Right kidney (tissue), 1 donor: ENCODE data around the gene JADE1.

Source experiments
- DNase-seq: peaks from one replicate; pipeline ENCODE4 v3.0.0-alpha.2; 2016

The JADE1 gene

GRCh38 chr4:128803783-128804182, 5.7 kb upstream of the JADE1 start:
- no peak for DNase-seq

DNA sequence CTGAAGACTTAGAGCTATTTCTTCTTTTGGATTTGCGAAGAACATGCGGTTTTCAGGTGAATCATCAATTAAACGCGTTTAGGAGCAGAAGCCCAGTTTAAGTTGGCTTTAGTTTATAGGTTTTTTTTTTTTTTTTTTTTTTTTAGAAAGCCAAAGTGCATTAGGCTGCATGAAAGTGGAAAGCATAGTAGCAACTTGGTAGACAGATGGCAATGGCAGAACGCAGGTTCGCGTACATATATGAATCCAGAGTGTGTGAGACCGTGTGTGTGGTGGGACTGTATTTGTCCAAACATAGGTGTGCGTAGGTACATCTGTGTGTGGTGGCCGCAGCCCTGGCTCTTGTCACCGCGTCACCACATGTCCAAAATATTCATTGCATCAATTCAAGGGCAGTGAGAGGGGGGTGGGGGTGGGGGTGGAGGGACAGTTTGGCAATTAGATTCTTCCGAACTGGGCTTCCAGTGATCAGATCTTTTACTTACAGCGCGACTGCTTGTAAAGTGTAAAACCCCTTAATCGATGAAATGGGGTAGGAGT, 901 bp downstream of the JADE1 start:
- DNase-seq = no peak

DNA sequence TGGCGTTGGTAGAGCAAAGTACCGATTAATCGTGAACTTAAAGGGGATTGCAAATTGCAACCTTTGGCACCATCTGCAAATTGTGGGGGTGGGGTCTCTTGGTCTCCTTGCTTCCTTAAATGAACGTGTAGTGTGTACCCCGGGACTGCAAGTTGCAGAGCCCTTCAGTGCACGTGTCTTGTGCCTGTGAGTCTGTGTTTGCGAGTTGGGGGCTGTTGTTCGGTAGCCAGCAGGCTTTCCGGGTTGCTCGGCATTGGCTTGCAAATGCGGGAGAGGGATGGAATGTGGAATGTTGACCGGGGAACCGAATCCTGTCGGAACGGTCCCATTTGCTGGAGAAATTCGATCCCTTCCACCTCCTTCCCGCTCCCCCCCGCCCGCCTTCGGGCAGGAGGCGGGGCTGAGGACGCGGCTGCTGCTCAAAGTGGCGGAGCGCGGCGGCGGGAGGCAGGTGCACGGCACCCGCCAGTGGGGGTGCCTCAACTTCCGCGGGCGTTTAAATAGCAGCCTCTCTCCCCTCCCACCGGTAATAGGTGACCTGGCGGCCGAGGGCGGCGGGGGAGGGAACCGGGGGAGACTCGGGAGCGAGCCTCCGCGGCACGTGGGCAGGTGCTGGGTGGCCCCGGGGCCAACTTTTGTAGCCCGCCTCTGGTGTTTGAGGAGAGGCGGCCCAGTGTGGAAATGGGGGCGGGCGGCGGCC, 1.5 kb downstream of the JADE1 start:
- DNase-seq = peak; percentile 93

GRCh38 chr4:128811571-128812441, 2.3 kb downstream of the JADE1 start:
- DNase-seq = peak; percentile 89

DNA sequence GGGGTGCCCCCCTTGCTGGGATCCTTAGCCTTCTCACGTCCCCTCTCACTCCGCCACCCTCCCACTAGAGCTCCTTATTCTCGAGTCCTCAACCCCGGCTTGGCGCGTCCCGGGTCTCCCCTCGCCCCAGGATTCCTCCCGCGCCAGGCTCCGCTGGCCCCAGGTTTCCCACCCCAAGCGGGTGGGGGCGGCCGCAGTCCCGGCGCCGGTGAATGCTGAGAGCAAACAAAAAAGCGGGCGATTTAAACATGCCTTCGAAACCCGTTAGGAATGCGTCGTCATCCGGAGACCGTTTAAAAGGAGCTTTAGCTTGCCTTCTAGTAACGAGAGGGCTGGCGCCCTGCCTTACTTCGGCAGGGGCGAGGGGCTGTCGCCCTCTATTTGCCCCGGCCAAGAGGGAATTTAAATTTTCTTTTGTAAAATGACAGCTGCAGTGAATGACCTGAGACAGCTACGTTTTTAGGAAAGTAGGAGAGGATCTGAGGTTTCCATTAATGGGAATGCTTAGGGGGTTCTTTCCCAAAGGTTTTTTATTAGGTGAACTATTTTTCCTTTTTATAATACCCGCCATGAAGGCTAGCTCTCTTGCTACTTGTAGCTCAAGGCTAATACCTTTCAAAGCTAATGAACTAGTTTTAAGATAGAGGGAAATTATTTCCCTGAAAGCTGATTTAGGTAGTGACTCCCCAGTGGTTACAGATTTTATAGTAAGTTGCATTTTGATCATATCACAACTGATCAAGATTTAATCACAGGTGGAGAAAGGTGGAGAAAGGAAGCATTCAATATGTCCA, 3.1 kb downstream of the JADE1 start:
- peak; percentile 89 for DNase-seq

GRCh38 chr4:128813965-128814364, 4.5 kb downstream of the JADE1 start:
- DNase-seq = no peak

DNA sequence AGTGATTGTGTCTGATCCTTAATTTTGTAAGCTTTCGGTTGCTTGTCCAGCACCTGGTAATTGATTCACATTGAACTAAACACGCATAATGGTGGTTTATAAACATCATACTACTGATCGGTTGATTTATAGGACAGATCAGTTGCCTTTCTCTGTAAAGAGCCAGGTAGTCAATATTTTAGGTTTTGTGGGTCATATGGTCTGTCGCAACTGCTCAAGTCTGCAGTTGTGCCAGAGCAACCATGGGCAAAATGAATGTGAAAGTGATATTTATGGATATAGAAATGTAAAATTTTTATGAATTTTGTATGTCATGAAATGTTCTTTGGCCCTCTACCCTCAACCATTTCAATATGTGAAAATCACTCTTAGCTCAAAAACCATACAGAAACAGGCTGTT, 8.9 kb downstream of the JADE1 start:
- DNase-seq = no peak

- no peak for DNase-seq
These were observed 9.7 kb downstream of the JADE1 start for GRCh38 chr4:128819082-128819742.

GRCh38 chr4:128820671-128821070, 11.2 kb downstream of the JADE1 start:
- no peak for DNase-seq

DNA sequence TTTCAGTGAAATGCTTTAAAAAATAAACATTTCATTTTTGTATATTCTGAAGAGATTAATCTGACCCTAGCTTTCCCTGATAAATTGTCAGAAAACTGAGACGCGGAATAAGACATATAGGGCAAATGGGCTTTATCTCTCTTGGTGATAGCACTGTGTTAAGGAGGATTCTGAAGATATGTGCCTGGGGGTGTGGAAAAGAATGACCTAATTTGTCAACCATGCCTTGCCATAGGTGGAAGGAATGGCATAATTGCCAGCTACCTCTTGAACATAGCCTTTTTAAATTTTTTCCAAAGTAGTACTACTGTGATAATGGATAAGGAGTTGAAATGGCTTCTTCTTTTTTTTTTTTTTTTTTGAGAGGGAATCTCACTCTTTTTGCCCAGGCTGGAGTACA, 11.7 kb downstream of the JADE1 start:
- DNase-seq = no peak

DNA sequence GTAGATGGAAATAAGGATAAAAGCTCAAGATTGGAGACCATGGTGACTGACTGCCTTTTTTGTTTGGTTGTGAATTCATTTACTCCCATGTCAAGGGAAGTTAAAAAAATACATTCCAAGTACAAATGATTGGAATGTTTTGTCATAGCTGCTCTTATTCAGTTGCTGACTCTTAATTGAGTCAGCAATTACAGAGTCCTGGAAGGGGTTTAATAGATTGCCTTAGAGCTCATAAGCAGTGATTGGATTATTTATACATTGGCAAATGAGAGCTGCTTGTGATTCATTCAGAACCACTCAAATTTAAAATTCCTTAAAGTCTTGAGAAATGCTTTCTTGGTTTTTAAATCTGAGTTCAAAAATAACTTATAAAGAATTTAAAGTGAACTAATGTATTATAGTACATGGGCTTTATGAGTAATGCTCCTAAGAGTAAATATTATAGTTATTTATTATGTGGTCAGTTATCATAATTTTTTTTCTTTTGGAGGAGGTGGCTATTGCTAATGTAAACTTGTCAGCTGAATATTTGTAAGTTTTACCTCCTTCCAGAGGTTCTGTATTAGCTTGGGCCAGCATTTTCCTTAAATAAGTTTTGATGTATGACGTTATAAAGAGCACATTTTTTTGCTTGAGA, 13.6 kb downstream of the JADE1 start:
- DNase-seq = no peak

DNA sequence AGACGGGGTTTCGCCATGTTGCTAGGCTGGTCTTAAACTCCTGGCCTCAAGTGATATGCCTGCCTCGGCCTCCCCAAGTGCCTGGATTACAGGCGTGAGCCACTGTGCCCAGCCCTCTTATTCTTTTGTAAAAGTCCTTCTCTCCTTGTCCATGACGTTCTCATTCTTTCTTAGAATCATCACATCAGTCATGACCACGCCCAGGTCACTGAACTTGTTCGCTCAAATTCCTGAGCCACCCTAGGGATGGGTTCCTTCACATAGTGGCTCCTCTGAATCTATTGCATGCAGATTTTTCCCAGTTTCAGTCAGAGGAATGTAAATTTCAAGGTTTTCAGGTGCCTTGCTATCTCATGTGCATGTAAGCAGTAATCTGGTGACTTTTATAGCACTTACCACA, 15.7 kb downstream of the JADE1 start:
- DNase-seq = no peak

- DNase-seq = no peak
These were observed 17.8 kb downstream of the JADE1 start for GRCh38 chr4:128827296-128827695.

DNA sequence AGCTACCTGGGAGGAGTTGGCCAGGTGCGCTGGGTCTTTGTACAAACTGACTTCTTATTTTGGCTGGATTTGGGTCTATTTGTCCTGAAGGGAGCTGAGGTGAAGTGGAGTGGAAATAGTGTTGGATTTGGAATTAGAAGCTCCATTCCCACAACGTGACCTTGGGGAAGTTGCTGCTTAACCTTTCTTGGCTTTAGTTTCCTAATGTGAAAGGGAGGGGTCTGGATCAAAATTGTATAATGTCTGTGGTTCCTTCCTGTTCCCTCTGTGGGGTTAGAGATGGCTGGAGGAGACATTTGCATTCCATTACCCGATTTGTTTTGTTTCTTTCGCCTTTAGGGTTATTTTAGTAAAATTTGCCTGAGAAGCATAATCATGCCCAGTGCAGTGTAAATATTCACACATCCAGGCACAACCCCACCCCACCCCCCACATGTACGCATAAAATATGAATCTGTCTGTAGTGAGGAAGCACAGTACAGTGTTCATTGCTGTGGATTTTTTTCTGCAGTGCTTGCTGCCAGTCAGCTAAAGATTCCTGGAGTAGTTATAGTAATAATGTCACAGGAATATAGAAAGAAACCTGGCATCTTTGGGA, 21.5 kb downstream of the JADE1 start:
- no peak for DNase-seq

GRCh38 chr4:128831531-128832242, 22.2 kb downstream of the JADE1 start:
- peak; percentile 45 for DNase-seq

GRCh38 chr4:128832243-128832625, 22.7 kb downstream of the JADE1 start:
- no peak for DNase-seq

- DNase-seq = no peak
These were observed 26.2 kb downstream of the JADE1 start for GRCh38 chr4:128835498-128836222.

- DNase-seq = no peak
These were observed 27.7 kb downstream of the JADE1 start for GRCh38 chr4:128837198-128837597.

DNA sequence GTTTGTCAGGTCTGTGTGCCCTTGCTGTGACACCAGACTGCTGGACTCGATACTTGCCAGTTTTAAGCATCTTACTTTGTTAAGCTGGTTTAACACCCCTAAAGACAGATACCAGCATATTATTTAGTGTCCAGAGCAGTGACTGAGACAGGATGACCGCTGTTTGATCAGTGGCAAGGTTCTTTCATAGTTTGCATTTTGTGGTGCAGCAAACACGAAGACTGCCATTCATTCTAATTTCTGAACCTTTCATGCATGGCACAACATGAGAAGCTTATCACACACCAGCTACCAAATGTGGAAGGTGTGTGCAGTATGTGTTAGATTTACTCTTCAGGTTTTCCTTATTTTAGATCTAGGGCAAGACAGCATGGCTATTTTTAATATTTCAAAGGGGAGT, 28.2 kb downstream of the JADE1 start:
- DNase-seq = no peak
